NCI-H2081 treated with DMSO at 0.1 percent for 48 hours (cell line): ENCODE data around the gene OPCML.

Experiments
- DNase-seq: peaks from one replicate; lab custom pipeline; 2025; lab: John Stamatoyannopoulos, UW

Gene OPCML

GRCh38 chr11:133133606-133134005, 398.7 kb downstream of the OPCML start:
- no peak for DNase-seq

GRCh38 chr11:133133050-133133449, 399.3 kb downstream of the OPCML start:
- DNase-seq: no peak

GRCh38 chr11:133127741-133128140, 404.6 kb downstream of the OPCML start:
- no peak for DNase-seq

- no peak for DNase-seq
Measured at GRCh38 chr11:133123796-133124195, 408.5 kb downstream of the OPCML start.

- DNase-seq: no peak
Measured at GRCh38 chr11:133123366-133123765, 408.9 kb downstream of the OPCML start.

- DNase-seq: no peak
Measured at GRCh38 chr11:133122256-133122655, 410.0 kb downstream of the OPCML start.

- DNase-seq: no peak
Measured at GRCh38 chr11:133118563-133119268, 413.6 kb downstream of the OPCML start.

GRCh38 chr11:133115099-133115498, 417.2 kb downstream of the OPCML start:
- DNase-seq: no peak

GRCh38 chr11:133107763-133108162, 424.5 kb downstream of the OPCML start:
- DNase-seq: no peak

GRCh38 chr11:133107136-133107535, 425.2 kb downstream of the OPCML start:
- DNase-seq: no peak

- DNase-seq: no peak
Measured at GRCh38 chr11:133106417-133106816, 425.9 kb downstream of the OPCML start.

GRCh38 chr11:133104009-133104744, 428.1 kb downstream of the OPCML start:
- DNase-seq: no peak

GRCh38 chr11:133096981-133097380, 435.3 kb downstream of the OPCML start:
- no peak for DNase-seq

GRCh38 chr11:133086518-133086917, 445.8 kb downstream of the OPCML start:
- no peak for DNase-seq

- DNase-seq: peak; percentile 14
Measured at GRCh38 chr11:133082841-133083488, 449.3 kb downstream of the OPCML start.

- no peak for DNase-seq
Measured at GRCh38 chr11:133082453-133082781, 449.9 kb downstream of the OPCML start.

- DNase-seq: no peak
Measured at GRCh38 chr11:133081730-133082452, 450.4 kb downstream of the OPCML start.

GRCh38 chr11:133081020-133081419, 451.3 kb downstream of the OPCML start:
- DNase-seq: no peak

GRCh38 chr11:133078591-133079404, 453.5 kb downstream of the OPCML start:
- peak; percentile 22 for DNase-seq

GRCh38 chr11:133078012-133078411, 454.3 kb downstream of the OPCML start:
- no peak for DNase-seq

- no peak for DNase-seq
Measured at GRCh38 chr11:133075351-133075750, 456.9 kb downstream of the OPCML start.
